Keratinocyte (primary cell): ENCODE results near the gene CUEDC2. TPM values are rescaled to one million over a fixed set of nuclear protein-coding genes. Genes with fewer than 3 reads are reported as not detected.

ENCODE experiments used
- DNase-seq: peaks from one replicate; pipeline ENCODE4 v3.0.0-alpha.2; 2011; ENCODE audit warnings: low read depth, missing footprints, low spot score
- FAIRE-seq: peaks from 2 replicates; lab custom pipeline; 2011; peaks lifted over from hg19 to GRCh38; lab: Jason Lieb, UNC
- H2AFZ ChIP-seq: 2 replicates; pipeline ENCODE4 v1.6.0; 2012; ENCODE audit warnings: low read length, control low read depth, inconsistent platforms; ENCODE audit not compliant: control insufficient read depth
- H3K27ac ChIP-seq: 2 replicates; pipeline ENCODE4 v1.5.1; 2011; ENCODE audit warnings: low read length; ENCODE audit not compliant: control insufficient read depth, insufficient read depth
- H3K27me3 ChIP-seq: 3 replicates; pipeline ENCODE4 v1.6.0; 2011; ENCODE audit warnings: low read length; ENCODE audit not compliant: control insufficient read depth, insufficient read depth; ENCODE audit errors: extremely low read depth
- H3K36me3 ChIP-seq, 2 experiments: 2 replicates in 1 of 2; 3 replicates in 1 of 2; pipeline ENCODE4 v1.5.1; 2011; ENCODE audit warnings: low read length in 2 of 2, mild to moderate bottlenecking in 1 of 2; ENCODE audit not compliant: control insufficient read depth in 2 of 2, insufficient read depth in 2 of 2; ENCODE audit errors: extremely low read depth in 1 of 2
- H3K4me1 ChIP-seq: 3 replicates; pipeline ENCODE4 v1.5.1; 2011; ENCODE audit warnings: low read length; ENCODE audit not compliant: control insufficient read depth, insufficient read depth; ENCODE audit errors: extremely low read depth
- H3K4me2 ChIP-seq: 3 replicates; pipeline ENCODE4 v1.6.0; 2011; ENCODE audit warnings: low read depth, low read length; ENCODE audit not compliant: control insufficient read depth, insufficient read depth; ENCODE audit errors: extremely low read depth
- H3K4me3 ChIP-seq, 3 experiments: fragments of 200-600 bp in 1 of 3; sonication (generic) in 1 of 3; 2 replicates in 2 of 3; 3 replicates in 1 of 3; pipeline ENCODE4 v1.5.1; 2011 to 2016; ENCODE audit warnings: low read length in 3 of 3, mild to moderate bottlenecking in 3 of 3, control low read depth in 2 of 3, inconsistent platforms in 1 of 3, low read depth in 1 of 3, mixed read lengths in 1 of 3, mixed run types in 1 of 3, moderate library complexity in 1 of 3; ENCODE audit not compliant: control insufficient read depth in 2 of 3, insufficient read depth in 2 of 3; ENCODE audit errors: extremely low read depth in 1 of 3
- H3K79me2 ChIP-seq: 2 replicates; pipeline ENCODE4 v1.6.0; 2012; ENCODE audit warnings: low read length; ENCODE audit not compliant: control insufficient read depth, insufficient read depth
- H3K9ac ChIP-seq: 3 replicates; pipeline ENCODE4 v1.6.0; 2011; ENCODE audit warnings: low read length; ENCODE audit not compliant: control insufficient read depth, insufficient read depth; ENCODE audit errors: extremely low read depth
- H3K9me1 ChIP-seq: 3 replicates; pipeline ENCODE4 v1.6.0; 2011; ENCODE audit warnings: low read length; ENCODE audit not compliant: control insufficient read depth, insufficient read depth; ENCODE audit errors: extremely low read depth
- H3K9me3 ChIP-seq: 2 replicates; pipeline ENCODE4 v1.5.1; 2012; ENCODE audit warnings: low read depth, low read length; ENCODE audit not compliant: control insufficient read depth
- H4K20me1 ChIP-seq: 3 replicates; pipeline ENCODE4 v1.6.0; 2011; ENCODE audit warnings: low read length; ENCODE audit not compliant: control insufficient read depth, insufficient read depth; ENCODE audit errors: extremely low read depth
- EZH2 ChIP-seq: IDR thresholded peaks from one replicate; pipeline ENCODE4 v1.6.1; 2012; ENCODE audit warnings: inconsistent platforms, mild to moderate bottlenecking, low read length, moderate library complexity
- dilution Hi-C: fragments of 300-500 bp; cut with MboI; formaldehyde crosslinking; loops from one replicate; pipeline ENCODE4 v1.7.0; 2020; ENCODE audit warnings: low sequenced_read_pairs; ENCODE audit not compliant: extremely low pct_ligation_motif_present
- polyA plus RNA-seq, 5 experiments: library from polyadenylated mRNA; depleted of rRNA in 3 of 5; stranded (reverse) in 3 of 5; stranded (forward) in 1 of 5; unstranded in 1 of 5; fragments of >200 nt; gene quantifications; 1 replicate in 1 of 5; 2 replicates in 3 of 5; 3 replicates in 1 of 5; pipeline versions ENCODE4 v1.2.1 to v1.2.3, GENCODE V29; 2011 to 2012; ENCODE audit warnings: missing spikeins in 2 of 5, low read depth in 1 of 5, low replicate concordance in 1 of 5
- TF ChIP-seq, protein P1 (sequence below), 3 experiments: IDR thresholded peaks in 1 of 3; conservative IDR thresholded peaks in 1 of 3; optimal IDR thresholded peaks in 1 of 3; 2 replicates in 2 of 3; 3 replicates in 1 of 3; pipeline versions ENCODE3 to v1.5.1; 2011; ENCODE audit warnings: low read length in 3 of 3, mild to moderate bottlenecking in 3 of 3, moderate library complexity in 2 of 3, control low read depth in 1 of 3, inconsistent platforms in 1 of 3; ENCODE audit not compliant: insufficient read depth in 2 of 3; ENCODE audit errors: extremely low read depth in 1 of 3

The CUEDC2 gene
- polyA plus RNA-seq, 1 donor (not counting 4 experiments of a cell fraction or from before 2014, with no cell fraction given), result 46.6 TPM

DNA sequence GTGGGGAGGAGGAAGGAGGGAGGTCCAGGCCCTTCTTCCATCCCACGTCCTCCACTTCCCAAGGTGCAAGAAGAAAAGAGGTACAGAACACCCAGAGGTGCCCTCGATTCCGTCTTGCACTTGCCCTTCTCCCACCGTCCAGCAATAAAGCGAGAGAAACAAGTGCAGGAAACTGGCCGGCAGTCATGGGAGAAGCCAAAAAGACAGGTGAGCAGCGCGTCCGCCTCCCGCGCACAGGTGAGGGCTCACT, 17.7 kb upstream of the CUEDC2 start:
- no peak for TF ChIP-seq EZH2
- TF ChIP-seq, protein P1, sequence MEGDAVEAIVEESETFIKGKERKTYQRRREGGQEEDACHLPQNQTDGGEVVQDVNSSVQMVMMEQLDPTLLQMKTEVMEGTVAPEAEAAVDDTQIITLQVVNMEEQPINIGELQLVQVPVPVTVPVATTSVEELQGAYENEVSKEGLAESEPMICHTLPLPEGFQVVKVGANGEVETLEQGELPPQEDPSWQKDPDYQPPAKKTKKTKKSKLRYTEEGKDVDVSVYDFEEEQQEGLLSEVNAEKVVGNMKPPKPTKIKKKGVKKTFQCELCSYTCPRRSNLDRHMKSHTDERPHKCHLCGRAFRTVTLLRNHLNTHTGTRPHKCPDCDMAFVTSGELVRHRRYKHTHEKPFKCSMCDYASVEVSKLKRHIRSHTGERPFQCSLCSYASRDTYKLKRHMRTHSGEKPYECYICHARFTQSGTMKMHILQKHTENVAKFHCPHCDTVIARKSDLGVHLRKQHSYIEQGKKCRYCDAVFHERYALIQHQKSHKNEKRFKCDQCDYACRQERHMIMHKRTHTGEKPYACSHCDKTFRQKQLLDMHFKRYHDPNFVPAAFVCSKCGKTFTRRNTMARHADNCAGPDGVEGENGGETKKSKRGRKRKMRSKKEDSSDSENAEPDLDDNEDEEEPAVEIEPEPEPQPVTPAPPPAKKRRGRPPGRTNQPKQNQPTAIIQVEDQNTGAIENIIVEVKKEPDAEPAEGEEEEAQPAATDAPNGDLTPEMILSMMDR (optimal IDR thresholded peaks at IDR 0.05 in 1 of 3, IDR thresholded peaks at IDR 0.05 in 1 of 3, conservative IDR thresholded peaks at IDR 0.05 in 1 of 3; ENCODE audit: extremely low read depth in 1 of 3, insufficient read depth in 2 of 3, low read length in 3 of 3), result peak in 2 of 3 experiments; percentile 20 to 21
- Histone ChIP-seq H3K36me3 (no peaks in the 10 kb centered on the region), H4K20me1 (no peaks in the 10 kb centered on the region), H3K79me2 (peaks cover 1% of the 10 kb centered on the region), H3K4me3 (peak overlapping the region; percentile 73 to 100 (median 75)), H3K27me3 (no peaks in the 10 kb centered on the region), H3K4me2 (peak overlapping the region; percentile 97), H3K9me3 (no peaks in the 10 kb centered on the region), H3K9me1 (no peaks in the 10 kb centered on the region), H3K9ac (peak overlapping the region; percentile 87), H3K27ac (peak overlapping the region; percentile 85), H2AFZ (peak overlapping the region; percentile 92), H3K4me1 (peaks cover 23% of the 10 kb centered on the region)
- dilution Hi-C loops, result no loop called here
- FAIRE-seq, result no peak
- DNase-seq, result no peak

DNA sequence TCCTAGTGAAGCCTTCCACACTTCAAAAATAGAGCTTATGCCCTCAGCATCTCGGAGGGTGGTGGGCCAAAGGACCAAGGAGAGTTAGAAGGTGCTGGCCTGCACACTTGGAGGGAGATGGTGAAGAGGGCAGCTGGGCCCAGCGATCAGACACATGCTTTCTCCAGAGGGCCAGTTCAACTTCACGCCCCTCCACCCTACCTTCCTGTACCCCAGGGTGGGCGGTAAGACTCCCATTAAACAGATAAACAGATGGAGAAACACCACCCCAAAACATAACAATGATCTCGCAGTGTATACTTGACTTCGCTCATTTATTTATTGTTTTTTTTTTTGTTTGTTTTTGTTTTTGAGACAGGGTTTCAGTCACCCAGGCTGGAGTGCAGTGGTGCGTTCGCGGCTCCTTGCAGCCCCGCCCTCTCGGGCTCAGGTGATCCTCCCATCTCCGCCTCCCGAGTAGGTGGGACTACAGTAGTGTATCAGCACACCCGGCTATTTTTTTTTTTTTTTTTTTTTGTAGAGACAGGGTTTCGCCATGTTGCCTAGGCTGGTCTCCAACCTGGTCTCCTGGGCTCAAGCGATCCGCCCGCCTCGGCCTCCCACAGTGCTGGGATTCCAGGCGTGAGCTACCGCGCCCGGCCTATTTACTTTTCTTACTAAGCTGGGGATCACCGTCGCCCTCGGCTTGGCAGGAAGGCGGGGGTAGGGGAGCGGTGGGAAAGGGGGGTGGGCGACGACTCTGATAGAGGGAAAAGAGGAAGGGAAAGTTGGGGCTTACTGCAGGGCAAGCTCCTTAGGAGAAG, 17.1 kb upstream of the CUEDC2 start:
- peak overlapping the region; percentile 73 to 100 (median 75) for H3K4me3 ChIP-seq
- peak overlapping the region; percentile 92 for H2AFZ ChIP-seq
- DNase-seq, result no peak
- dilution Hi-C loops, result no loop called here
- peak overlapping the region; percentile 85 for H3K27ac ChIP-seq
- peaks cover 23% of the 10 kb centered on the region for H3K4me1 ChIP-seq
- no peaks in the 10 kb centered on the region for H3K9me1 ChIP-seq
- H3K79me2 ChIP-seq, result peaks cover 1% of the 10 kb centered on the region
- peak overlapping the region; percentile 87 for H3K9ac ChIP-seq
- H4K20me1 ChIP-seq, result no peaks in the 10 kb centered on the region
- H3K9me3 ChIP-seq, result no peaks in the 10 kb centered on the region
- no peaks in the 10 kb centered on the region for H3K27me3 ChIP-seq
- peak overlapping the region; percentile 97 for H3K4me2 ChIP-seq
- no peaks in the 10 kb centered on the region for H3K36me3 ChIP-seq
- TF ChIP-seq, protein P1 (optimal IDR thresholded peaks at IDR 0.05 in 1 of 3, IDR thresholded peaks at IDR 0.05 in 1 of 3, conservative IDR thresholded peaks at IDR 0.05 in 1 of 3; ENCODE audit: extremely low read depth in 1 of 3, insufficient read depth in 2 of 3, low read length in 3 of 3), result no peak
- TF ChIP-seq EZH2, result no peak
- peak; percentile 29 for FAIRE-seq
